Measurements from ENCODE around the gene CHST8. TPM values are rescaled to one million over a fixed set of nuclear protein-coding genes. Genes with fewer than 3 reads are reported as not detected.

CHST8 gene, protein sequence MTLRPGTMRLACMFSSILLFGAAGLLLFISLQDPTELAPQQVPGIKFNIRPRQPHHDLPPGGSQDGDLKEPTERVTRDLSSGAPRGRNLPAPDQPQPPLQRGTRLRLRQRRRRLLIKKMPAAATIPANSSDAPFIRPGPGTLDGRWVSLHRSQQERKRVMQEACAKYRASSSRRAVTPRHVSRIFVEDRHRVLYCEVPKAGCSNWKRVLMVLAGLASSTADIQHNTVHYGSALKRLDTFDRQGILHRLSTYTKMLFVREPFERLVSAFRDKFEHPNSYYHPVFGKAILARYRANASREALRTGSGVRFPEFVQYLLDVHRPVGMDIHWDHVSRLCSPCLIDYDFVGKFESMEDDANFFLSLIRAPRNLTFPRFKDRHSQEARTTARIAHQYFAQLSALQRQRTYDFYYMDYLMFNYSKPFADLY
- total RNA-seq: not detected

DNA sequence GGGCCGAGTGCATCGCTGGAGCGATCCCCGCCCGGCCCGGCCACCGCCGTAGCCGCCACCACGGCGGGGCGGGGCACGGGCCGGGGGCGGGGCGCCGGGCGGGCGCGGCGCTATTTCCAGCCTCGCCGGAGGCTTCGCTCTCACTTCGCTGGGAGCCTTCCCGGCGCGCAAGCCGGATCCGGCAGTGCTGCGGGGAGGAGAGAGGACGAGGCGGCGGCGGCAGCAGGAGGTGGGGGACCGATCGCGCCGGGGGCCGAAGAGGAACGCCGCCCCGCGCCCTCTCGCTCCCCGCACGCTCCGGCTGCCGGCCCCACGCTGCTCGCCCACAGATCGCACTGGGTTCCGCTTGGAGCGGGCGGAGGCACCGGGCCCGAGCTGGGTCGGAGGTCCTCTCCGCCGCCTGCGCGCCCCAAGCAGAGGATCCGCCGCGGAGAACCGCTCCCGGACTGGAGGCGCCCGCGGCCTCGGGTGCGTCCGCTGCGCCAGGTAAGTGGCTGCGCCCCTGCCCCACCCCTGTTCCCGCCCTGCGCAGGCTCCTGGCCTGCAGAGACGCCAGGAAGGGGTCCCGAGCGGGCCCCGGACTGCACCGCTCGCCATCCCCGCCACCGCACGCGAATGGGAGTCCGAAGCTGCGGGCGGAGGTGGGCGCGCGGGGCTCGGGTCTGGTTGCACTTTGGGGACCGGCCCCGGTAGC is at the start of gene CHST8:
Gene CHST8 (plus strand): TSS at position 143 of the 694 bp plus-strand sequence. CDS start 67,309 bp downstream, outside the sequence.

DNA sequence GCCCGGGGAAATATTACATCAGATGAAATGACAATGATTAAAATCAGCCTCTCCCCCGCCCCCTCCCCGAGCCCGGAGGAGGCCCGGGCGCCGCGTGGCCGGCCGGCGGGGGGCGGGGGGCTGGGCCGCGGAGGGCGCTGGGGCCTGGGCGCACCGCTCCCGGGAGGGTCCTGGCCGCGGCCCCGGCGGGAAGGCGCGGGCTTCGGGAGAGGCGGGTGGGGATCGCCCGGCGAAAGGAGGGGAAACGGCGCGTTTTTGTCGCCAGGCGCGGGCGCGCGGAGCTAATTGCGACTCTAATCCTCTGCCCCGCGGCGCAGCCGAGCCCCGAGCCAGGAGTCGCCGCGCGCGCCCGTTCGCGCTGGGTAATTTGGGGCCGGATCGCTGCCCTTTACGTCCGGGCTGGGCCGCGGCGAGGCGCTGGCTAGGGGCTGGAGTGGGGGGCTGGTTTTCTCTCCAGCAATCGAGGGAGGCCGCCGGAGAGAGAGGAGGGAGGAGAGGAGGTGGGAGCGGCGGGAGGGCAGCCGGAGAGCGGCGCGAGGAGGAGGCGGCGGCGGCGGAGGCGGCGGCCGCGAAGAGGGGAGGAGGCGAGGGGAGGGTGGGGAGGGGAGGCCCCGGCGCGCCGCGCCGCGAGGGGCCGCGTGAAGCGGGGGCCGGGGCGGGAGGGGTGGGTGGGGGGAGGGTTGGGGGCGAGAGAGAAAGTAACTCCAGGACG is 174.6 kb downstream of the CHST8 start, which contains the start of gene KCTD15:
Gene KCTD15 (plus strand): TSS at position 707 of the 712 bp plus-strand sequence. CDS start 3,585 bp downstream, outside the sequence.

Other genes starting within 250 kb of the CHST8 start
- 10 to 100 TPM in 1 of 2 donors, 1 to 10 TPM in 1; 7.9 to 13.0 TPM for gene CEBPG, start 248.2 kb upstream of the CHST8 start, total RNA-seq
- gene PEPD, start 100.2 kb upstream of the CHST8 start, total RNA-seq: 100 to 1,000 TPM; 144 to 153 TPM
- gene KCTD15, start 174.9 kb downstream of the CHST8 start, total RNA-seq: 10 to 100 TPM; 47.5 to 60.9 TPM

All from melanocyte of skin (primary cell).